NCI-H2196 (cell line): Measurements from ENCODE around the gene CLK1.

Experiments used
- DNase-seq: peaks from one replicate; lab custom pipeline; 2025; ENCODE audit not compliant: unreplicated experiment; lab: John Stamatoyannopoulos, UW

Gene CLK1

GRCh38 chr2:200811333-200812121 is 52.9 kb downstream of the CLK1 start, which contains the start of gene BZW1:
Gene BZW1, plus strand, starts transcription at chr2:200811910. Its CDS starts 1,308 bp downstream, at chr2:200813218.
- peak; percentile 96 for DNase-seq

DNA sequence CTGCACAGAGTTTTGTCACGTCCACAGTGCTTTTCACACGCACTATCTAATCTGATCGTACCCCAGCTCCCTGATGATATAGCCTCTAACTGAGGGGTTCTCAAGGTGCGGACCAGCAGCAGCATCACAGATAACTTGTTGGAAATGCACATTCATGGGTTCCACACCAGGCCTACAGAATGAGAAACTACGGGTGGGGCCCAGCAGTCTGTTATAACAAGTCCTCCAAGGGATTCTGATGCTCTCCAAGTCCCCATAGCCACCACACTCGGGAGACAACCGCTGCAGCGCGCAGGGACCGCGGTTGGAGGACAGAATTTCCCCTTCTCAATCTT is 53.5 kb downstream of the CLK1 start:
- DNase-seq, result no peak

GRCh38 chr2:200810252-200810997 is 54.0 kb downstream of the CLK1 start:
- no peak for DNase-seq

- no peak for DNase-seq
Observed at GRCh38 chr2:200809506-200810251, 54.8 kb downstream of the CLK1 start.
